ENCODE measurements around the gene VIL1. TPM values are rescaled to one million over a fixed set of nuclear protein-coding genes. Genes with fewer than 3 reads are reported as not detected.
A peak's percentile ranks its signal among the peaks of the same experiment; 100 is the strongest.

Gene VIL1
- total RNA-seq, 2 experiments from 2014 or later, result not detected

DNA sequence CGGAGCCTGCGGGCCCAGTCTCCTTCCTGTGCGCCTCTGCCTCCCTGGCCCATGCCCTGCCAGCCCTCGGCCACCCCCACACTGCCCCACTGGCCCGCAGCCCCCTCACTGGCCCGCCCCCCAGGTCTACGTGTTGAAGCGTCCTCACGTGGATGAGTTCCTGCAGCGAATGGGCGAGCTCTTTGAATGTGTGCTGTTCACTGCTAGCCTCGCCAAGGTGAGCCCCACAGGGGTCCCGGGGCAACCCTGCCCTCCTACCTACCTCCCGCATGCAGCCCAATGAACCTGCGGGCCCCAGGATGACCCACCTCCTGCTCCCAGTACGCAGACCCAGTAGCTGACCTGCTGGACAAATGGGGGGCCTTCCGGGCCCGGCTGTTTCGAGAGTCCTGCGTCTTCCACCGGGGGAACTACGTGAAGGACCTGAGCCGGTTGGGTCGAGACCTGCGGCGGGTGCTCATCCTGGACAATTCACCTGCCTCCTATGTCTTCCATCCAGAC, 16.0 kb upstream of the VIL1 start:
- Mint-ChIP-seq H3K9me3 (no peaks in the 10 kb centered on the region), H3K36me3 (ENCODE audit: low read depth) (peaks cover 1% of the 10 kb centered on the region), H3K27me3 (ENCODE audit: low read depth) (peaks cover under 1% of the 10 kb centered on the region), H3K27ac (no peak overlapping the region), H3K4me1 (ENCODE audit: low read depth) (peaks cover 39% of the 10 kb centered on the region), H3K4me3 (no peak overlapping the region)
- intact Hi-C loops (cut with micrococcal nuclease), result loop anchor here (10.0 kb wide), 1 partner anchor 772 kb away; the partner anchor contains the start of genes CNPPD1, RETREG2 and SLC23A3
- no peak for DNase-seq
- CTCF ChIA-PET, result interaction anchor here (0.6 to 1.0 kb wide), 2 partner anchors 101 to 187 kb away, joined by 3 to 5 read pairs; no protein-coding TSS in a partner anchor

DNA sequence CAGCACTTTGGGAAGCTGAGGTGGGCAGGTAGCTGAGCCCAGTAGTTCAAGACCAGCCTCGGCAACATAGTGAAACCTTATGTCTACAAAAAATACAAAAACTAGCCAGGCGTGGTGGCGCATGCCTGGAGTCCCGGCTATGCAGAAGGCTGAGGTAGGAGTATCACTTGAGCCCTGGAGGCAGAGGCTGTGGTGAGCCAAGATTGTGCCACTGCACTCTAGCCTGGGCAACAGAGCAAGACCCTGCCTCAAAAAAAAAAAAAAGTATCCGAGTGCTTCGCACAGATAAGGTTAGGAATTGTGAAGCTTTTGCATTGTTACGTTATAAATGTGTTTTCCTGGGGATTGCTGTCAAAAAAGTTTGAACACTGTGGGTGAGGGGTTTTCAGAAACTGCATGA, 15.1 kb upstream of the VIL1 start:
- H3K27ac Mint-ChIP-seq, result no peak overlapping the region
- no peak overlapping the region for H3K4me3 Mint-ChIP-seq

DNA sequence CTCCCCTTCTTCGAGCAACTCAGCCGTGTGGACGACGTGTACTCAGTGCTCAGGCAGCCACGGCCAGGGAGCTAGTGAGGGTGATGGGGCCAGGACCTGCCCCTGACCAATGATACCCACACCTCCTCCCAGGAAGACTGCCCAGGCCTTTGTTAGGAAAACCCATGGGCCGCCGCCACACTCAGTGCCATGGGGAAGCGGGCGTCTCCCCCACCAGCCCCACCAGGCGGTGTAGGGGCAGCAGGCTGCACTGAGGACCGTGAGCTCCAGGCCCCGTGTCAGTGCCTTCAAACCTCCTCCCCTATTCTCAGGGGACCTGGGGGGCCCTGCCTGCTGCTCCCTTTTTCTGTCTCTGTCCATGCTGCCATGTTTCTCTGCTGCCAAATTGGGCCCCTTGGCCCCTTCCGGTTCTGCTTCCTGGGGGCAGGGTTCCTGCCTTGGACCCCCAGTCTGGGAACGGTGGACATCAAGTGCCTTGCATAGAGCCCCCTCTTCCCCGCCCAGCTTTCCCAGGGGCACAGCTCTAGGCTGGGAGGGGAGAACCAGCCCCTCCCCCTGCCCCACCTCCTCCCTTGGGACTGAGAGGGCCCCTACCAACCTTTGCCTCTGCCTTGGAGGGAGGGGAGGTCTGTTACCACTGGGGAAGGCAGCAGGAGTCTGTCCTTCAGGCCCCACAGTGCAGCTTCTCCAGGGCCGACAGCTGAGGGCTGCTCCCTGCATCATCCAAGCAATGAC, 14.4 kb upstream of the VIL1 start:
- H3K27me3 Mint-ChIP-seq (ENCODE audit: low read depth), result peaks cover 2% of the 10 kb centered on the region
- H3K4me3 Mint-ChIP-seq, result no peak overlapping the region
- peaks cover 1% of the 10 kb centered on the region for H3K36me3 Mint-ChIP-seq (ENCODE audit: low read depth)
- peaks cover 39% of the 10 kb centered on the region for H3K4me1 Mint-ChIP-seq (ENCODE audit: low read depth)
- intact Hi-C loops (cut with micrococcal nuclease), result loop anchor here (5.0 to 10.0 kb wide), 2 partner anchors 268 to 770 kb away; partner anchors contain the start of genes CNPPD1, RETREG2, RNF25 and SLC23A3
- CTCF ChIA-PET, result interaction anchor here (0.7 to 1.2 kb wide), 2 partner anchors 102 to 114 kb away, joined by 3 read pairs; no protein-coding TSS in a partner anchor
- no peaks in the 10 kb centered on the region for H3K9me3 Mint-ChIP-seq
- H3K27ac Mint-ChIP-seq, result no peak overlapping the region
- DNase-seq, result no peak

More for the DNA sequence above, 15.1 kb upstream of the VIL1 start:
- peaks cover 1% of the 10 kb centered on the region for H3K36me3 Mint-ChIP-seq (ENCODE audit: low read depth)
- intact Hi-C loops (cut with micrococcal nuclease), result loop anchor here (10.0 kb wide), 1 partner anchor 771 kb away; the partner anchor contains the start of genes CNPPD1, RETREG2 and SLC23A3
- DNase-seq, result no peak
- H3K9me3 Mint-ChIP-seq, result no peaks in the 10 kb centered on the region
- peaks cover 39% of the 10 kb centered on the region for H3K4me1 Mint-ChIP-seq (ENCODE audit: low read depth)
- peaks cover 2% of the 10 kb centered on the region for H3K27me3 Mint-ChIP-seq (ENCODE audit: low read depth)
- CTCF ChIA-PET, result interaction anchor here (1.0 kb wide), 1 partner anchor 102 kb away, joined by 3 read pairs; no protein-coding TSS in a partner anchor

DNA sequence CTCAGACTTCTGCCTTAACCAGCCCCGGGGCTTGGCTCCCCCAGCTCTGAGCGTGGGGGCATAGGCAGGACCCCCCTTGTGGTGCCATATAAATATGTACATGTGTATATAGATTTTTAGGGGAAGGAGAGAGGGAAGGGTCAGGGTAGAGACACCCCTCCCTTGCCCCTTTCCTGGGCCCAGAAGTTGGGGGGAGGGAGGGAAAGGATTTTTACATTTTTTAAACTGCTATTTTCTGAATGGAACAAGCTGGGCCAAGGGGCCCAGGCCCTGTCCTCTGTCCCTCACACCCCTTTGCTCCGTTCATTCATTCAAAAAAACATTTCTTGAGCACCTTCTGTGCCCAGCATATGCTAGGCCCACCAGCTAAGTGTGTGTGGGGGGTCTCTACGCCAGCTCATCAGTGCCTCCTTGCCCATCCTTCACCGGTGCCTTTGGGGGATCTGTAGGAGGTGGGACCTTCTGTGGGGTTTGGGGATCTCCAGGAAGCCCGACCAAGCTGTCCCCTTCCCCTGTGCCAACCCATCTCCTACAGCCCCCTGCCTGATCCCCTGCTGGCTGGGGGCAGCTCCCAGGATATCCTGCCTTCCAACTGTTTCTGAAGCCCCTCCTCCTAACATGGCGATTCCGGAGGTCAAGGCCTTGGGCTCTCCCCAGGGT, 13.7 kb upstream of the VIL1 start:
- DNase-seq, result no peak
- H3K36me3 Mint-ChIP-seq (ENCODE audit: low read depth), result peaks cover 1% of the 10 kb centered on the region
- CTCF ChIA-PET, result interaction anchor here (0.7 to 1.2 kb wide), 2 partner anchors 103 to 114 kb away, joined by 3 read pairs; no protein-coding TSS in a partner anchor
- intact Hi-C loops (cut with micrococcal nuclease), result loop anchor here (5.0 to 10.0 kb wide), 2 partner anchors 267 to 770 kb away; partner anchors contain the start of genes CNPPD1, RETREG2, RNF25 and SLC23A3
- H3K9me3 Mint-ChIP-seq, result no peaks in the 10 kb centered on the region
- peaks cover 2% of the 10 kb centered on the region for H3K27me3 Mint-ChIP-seq (ENCODE audit: low read depth)
- peaks cover 38% of the 10 kb centered on the region for H3K4me1 Mint-ChIP-seq (ENCODE audit: low read depth)
- peak overlapping the region; percentile 82 for H3K4me3 Mint-ChIP-seq
- peak overlapping the region; percentile 75 for H3K27ac Mint-ChIP-seq

DNA sequence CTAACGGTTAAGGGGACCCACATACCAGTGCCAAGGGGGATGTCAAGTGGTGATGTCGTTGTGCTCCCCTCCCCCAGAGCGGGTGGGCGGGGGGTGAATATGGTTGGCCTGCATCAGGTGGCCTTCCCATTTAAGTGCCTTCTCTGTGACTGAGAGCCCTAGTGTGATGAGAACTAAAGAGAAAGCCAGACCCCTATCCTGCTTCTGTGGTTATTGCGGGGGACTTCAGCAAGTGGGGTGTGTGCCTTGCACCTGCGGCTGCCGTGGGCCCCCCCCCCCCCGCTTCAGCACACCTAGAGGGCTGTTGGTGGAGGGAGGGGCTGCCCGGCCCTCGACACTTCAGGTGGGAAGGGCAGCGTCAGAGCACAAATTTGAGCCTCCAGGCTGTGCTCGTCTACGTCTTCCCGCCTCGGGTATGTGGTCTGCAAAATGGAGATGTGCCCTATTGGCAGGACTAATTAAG, 13.1 kb upstream of the VIL1 start:
- peak overlapping the region; percentile 82 for H3K4me3 Mint-ChIP-seq
- peak overlapping the region; percentile 75 for H3K27ac Mint-ChIP-seq
- peaks cover 38% of the 10 kb centered on the region for H3K4me1 Mint-ChIP-seq (ENCODE audit: low read depth)
- intact Hi-C loops (cut with micrococcal nuclease), result loop anchor here (1.0 to 10.0 kb wide), 15 partner anchors 9 to 983 kb away; partner anchors contain the start of genes AAMP, BCS1L, CNOT9 and CNPPD1
- DNase-seq, result no peak
- H3K27me3 Mint-ChIP-seq (ENCODE audit: low read depth), result peaks cover 2% of the 10 kb centered on the region
- H3K36me3 Mint-ChIP-seq (ENCODE audit: low read depth), result peaks cover 1% of the 10 kb centered on the region
- CTCF ChIA-PET, result interaction anchor here (0.7 kb wide), 1 partner anchor 115 kb away, joined by 3 read pairs; no protein-coding TSS in a partner anchor
- no peaks in the 10 kb centered on the region for H3K9me3 Mint-ChIP-seq

DNA sequence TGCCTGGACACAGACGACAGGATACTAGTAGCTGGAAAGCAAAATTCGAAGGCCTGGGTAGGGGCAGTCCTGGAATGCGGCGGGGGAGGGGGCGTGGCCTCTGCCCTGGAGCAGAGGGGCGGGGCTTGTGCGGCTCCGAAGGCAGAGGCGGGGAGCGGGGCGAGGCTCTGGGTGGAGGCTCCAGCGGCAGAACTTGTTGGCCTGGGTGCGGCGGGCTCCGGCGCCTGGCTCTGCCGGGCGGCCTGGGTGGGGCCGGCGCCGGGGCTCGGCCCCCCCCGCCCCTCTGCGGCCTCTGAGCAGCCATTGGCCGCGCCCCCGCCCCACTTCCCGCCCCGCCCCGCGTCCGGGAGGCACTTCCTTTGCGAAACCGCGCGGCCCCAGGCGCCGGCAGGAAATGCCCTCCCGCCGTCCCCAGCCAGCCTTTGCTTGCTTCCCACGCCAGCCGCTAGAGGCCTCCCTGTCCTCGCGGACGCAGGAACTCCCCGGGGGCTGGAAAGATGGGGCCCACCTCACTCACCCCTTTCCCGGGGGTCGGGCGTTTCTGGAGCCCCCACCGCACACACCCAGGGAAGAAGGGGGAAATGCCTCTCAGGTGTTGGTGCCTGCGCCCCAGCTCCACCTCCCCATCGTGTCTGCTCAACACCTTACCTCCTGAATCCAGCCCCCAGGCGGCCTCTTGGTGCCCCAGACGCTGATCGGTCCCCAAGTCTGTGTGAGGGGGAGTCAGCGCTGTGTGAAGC, 12.5 kb upstream of the VIL1 start:
- intact Hi-C loops (cut with micrococcal nuclease), result loop anchor here (1.0 to 10.0 kb wide), 15 partner anchors 10 to 982 kb away; partner anchors contain the start of genes AAMP, BCS1L, CNOT9 and CNPPD1
- Mint-ChIP-seq H3K27ac (peak overlapping the region; percentile 75), H3K4me1 (ENCODE audit: low read depth) (peaks cover 34% of the 10 kb centered on the region), H3K4me3 (peak overlapping the region; percentile 82), H3K27me3 (ENCODE audit: low read depth) (peaks cover 2% of the 10 kb centered on the region), H3K9me3 (no peaks in the 10 kb centered on the region), H3K36me3 (ENCODE audit: low read depth) (peaks cover 1% of the 10 kb centered on the region)
- CTCF ChIA-PET, result interaction anchor here (0.8 to 1.2 kb wide), 4 partner anchors 59 to 300 kb away, joined by 3 to 5 read pairs (median 3); no protein-coding TSS in a partner anchor
- DNase-seq, result peak; percentile 96

DNA sequence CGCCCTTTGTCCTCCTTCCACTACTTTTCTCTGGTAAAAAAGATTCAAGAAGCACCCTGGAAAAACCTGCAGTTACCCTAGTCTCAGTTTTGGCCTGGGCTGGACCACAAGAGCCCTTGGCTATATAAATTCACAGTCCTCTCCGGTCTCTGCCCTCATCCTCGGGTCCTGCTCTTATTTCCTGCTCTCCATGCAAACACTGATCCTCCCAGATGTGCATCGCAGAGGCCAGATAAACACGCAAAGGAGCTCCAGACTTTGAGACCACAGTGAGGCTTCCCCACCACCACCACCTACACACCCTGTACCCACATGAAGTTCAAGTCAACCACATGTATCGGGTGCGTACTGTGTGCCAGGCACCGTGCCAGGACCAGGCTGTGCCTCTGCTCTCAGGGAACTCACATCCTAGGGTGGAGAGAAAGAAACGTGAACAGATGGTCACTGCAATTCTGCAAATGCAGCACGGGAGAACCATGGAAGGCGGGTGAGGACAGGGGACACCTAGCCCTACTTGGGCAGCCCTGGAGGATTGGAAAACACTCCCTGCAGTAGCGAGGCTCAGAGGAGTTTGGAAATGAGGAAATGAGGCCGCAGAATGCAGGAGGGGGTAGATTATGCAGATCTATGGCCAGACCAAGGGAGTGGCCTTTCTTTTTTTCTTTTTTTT, 11.8 kb upstream of the VIL1 start:
- Mint-ChIP-seq H3K27ac (peak overlapping the region; percentile 65), H3K4me1 (ENCODE audit: low read depth) (peaks cover 30% of the 10 kb centered on the region), H3K4me3 (peak overlapping the region; percentile 61), H3K27me3 (ENCODE audit: low read depth) (peaks cover 2% of the 10 kb centered on the region), H3K36me3 (ENCODE audit: low read depth) (peaks cover 1% of the 10 kb centered on the region), H3K9me3 (no peaks in the 10 kb centered on the region)
- CTCF ChIA-PET, result interaction anchor here (0.8 to 1.2 kb wide), 5 partner anchors 58 to 304 kb away, joined by 3 to 5 read pairs (median 3); partner anchors contain the start of gene TTLL4
- peak; percentile 62 for DNase-seq
- intact Hi-C loops (cut with micrococcal nuclease), result loop anchor here (1.0 to 10.0 kb wide), 16 partner anchors 11 to 981 kb away; partner anchors contain the start of genes AAMP, BCS1L, CNOT9 and CNPPD1

DNA sequence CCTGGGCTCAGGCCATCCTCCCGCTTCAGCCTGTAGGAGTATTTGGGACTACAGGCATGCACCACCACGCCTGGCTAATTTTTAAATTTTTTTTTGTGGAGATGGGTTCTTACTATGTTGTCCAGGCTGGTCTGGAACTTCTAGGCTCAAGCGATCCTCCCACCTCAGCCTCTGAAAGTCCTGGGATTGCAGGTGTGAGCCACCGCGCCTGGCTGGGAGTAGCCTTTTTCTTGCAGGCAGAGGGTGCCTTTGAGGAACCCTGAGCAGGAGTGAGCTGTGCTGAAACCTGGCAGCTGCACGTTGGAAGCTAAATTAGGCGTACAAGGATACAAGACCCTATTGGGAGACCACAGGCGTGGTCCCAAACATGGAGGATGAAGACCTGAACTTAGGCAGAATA, 11.2 kb upstream of the VIL1 start:
- Mint-ChIP-seq H3K4me1 (ENCODE audit: low read depth) (peaks cover 34% of the 10 kb centered on the region), H3K27ac (no peak overlapping the region), H3K9me3 (no peaks in the 10 kb centered on the region), H3K4me3 (no peak overlapping the region), H3K27me3 (ENCODE audit: low read depth) (peaks cover 2% of the 10 kb centered on the region), H3K36me3 (ENCODE audit: low read depth) (peaks cover 1% of the 10 kb centered on the region)
- CTCF ChIA-PET, result interaction anchor here (1.2 kb wide), 1 partner anchor 303 kb away, joined by 3 read pairs; the partner anchor contains the start of gene TTLL4
- DNase-seq, result no peak
- intact Hi-C loops (cut with micrococcal nuclease), result loop anchor here (1.0 to 10.0 kb wide), 4 partner anchors 109 to 767 kb away; partner anchors contain the start of genes AAMP, CNPPD1, PNKD and RETREG2

DNA sequence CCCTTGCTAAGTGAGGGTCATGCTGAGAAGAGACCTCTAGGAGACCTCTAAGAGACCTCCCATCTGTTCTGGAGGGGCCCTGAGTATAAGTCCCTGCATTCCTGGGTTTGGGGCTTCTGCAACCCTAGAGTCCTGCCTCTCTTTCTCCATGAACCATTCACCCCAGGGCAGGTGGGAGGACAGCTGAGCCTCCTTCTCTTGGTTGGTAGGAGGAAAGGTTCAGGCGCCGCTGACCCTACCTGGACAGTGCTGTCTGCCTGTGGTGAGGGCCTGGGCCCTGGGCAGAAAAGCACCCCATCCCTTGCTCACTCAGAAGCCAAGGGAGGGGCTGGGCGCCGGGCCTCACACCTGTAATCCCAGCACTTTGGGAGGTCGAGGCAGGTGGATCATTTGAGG, 604 bp upstream of the VIL1 start:
- no peaks in the 10 kb centered on the region for H3K27me3 Mint-ChIP-seq (ENCODE audit: low read depth)
- CTCF ChIA-PET, result no interaction called here
- no peak for DNase-seq

DNA sequence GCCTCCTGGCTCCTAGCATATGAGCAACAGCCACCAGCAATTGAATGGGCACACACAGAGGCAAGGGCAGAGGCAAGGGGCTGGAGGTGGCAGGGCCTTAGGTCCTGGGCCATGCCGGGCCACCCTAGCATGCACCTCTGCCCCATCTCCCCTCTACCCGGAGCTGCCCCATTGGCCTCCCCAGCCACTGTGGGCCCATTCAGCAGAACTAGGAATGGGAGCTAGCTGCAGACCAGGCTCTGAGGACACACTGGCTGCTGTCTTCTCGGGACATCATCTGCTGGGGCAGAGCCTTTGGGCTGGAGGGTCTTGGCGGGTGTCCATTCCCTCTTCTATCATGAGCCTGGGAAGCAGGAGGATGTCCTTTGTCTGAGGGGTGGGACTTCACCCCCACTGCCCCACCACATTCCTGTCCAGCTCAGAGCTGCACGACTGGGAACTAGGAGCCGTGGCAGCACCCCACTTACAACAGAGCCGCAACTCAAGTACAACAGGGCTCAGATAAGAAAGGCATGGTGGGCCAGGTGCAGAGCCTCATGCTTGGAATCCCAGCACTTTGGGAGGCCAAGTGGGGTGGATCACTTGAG, 800 bp downstream of the VIL1 start:
- Mint-ChIP-seq H3K4me1 (ENCODE audit: low read depth) (no peaks in the 10 kb centered on the region), H3K9me3 (no peaks in the 10 kb centered on the region), H3K27me3 (ENCODE audit: low read depth) (no peaks in the 10 kb centered on the region), H3K4me3 (no peak overlapping the region), H3K36me3 (ENCODE audit: low read depth) (no peaks in the 10 kb centered on the region), H3K27ac (no peak overlapping the region)
- no peak for DNase-seq
- CTCF ChIA-PET, result no interaction called here
- intact Hi-C loops (cut with micrococcal nuclease), result no loop called here

More for the DNA sequence above, 604 bp upstream of the VIL1 start:
- H3K9me3 Mint-ChIP-seq, result no peaks in the 10 kb centered on the region
- no peaks in the 10 kb centered on the region for H3K4me1 Mint-ChIP-seq (ENCODE audit: low read depth)
- intact Hi-C loops (cut with micrococcal nuclease), result no loop called here
- no peak overlapping the region for H3K4me3 Mint-ChIP-seq
- no peaks in the 10 kb centered on the region for H3K36me3 Mint-ChIP-seq (ENCODE audit: low read depth)
- H3K27ac Mint-ChIP-seq, result no peak overlapping the region

All from activated naive CD4-positive, alpha-beta T cell treated with anti-CD3 and anti-CD28 coated beads for 36 hours (primary cell).